HL-60 (cell line): ENCODE data around the gene SORBS2.
"Not testable (repeated sequence)": the region's sequence is repeated elsewhere in the genome, so short reads cannot be mapped to it uniquely, and the experiment has no call there.

Experiments
- DNase-seq, 2 experiments: peaks; one replicate each; pipeline ENCODE4 v3.0.0-alpha.2; 2010 to 2020; ENCODE audit warnings: low read depth in 1 of 2, low spot score in 1 of 2
- H3K27ac ChIP-seq: fragments of 250-450 bp; sonication (Bioruptor Pico); replicated peaks from 2 replicates; pipeline ENCODE4 v1.5.1; 2020; ENCODE audit warnings: mild to moderate bottlenecking, moderate library complexity
- H3K27me3 ChIP-seq: fragments of 250-450 bp; sonication (Bioruptor Pico); 2 replicates; pipeline ENCODE4 v1.5.1; 2021; ENCODE audit warnings: mild to moderate bottlenecking, moderate library complexity; ENCODE audit not compliant: insufficient read depth, poor library complexity, severe bottlenecking
- H3K4me3 ChIP-seq: replicated peaks from 2 replicates; pipeline ENCODE4 v1.5.1; 2011; ENCODE audit warnings: mild to moderate bottlenecking, control low read depth, low read length; ENCODE audit not compliant: insufficient read depth
- GABPA ChIP-seq: IDR thresholded peaks from 2 replicates; pipeline ENCODE4 v1.6.1; 2012; ENCODE audit warnings: low read depth
- POLR2AphosphoS5 ChIP-seq: IDR thresholded peaks from 2 replicates; pipeline ENCODE4 v1.6.1; 2012; ENCODE audit warnings: low read depth
- SPI1 ChIP-seq: IDR thresholded peaks from 2 replicates; pipeline ENCODE4 v1.6.1; 2012; ENCODE audit warnings: low read depth, mild to moderate bottlenecking, borderline replicate concordance
- long read RNA-seq: library from polyadenylated mRNA; unstranded; transcript quantifications from one replicate; pipeline ENCODE4 v2.0.0, GENCODE V29; 2020
- TF ChIP-seq, protein P1 (sequence below): IDR thresholded peaks from 2 replicates; pipeline ENCODE4 v1.6.1; 2012; ENCODE audit warnings: low read depth; ENCODE audit not compliant: insufficient replicate concordance
- TF ChIP-seq, protein P2 (sequence below): IDR thresholded peaks from one replicate; pipeline ENCODE4 v1.5.1; 2011; ENCODE audit warnings: low read length, control low read depth, inconsistent platforms; ENCODE audit not compliant: insufficient read depth

Gene SORBS2, protein sequence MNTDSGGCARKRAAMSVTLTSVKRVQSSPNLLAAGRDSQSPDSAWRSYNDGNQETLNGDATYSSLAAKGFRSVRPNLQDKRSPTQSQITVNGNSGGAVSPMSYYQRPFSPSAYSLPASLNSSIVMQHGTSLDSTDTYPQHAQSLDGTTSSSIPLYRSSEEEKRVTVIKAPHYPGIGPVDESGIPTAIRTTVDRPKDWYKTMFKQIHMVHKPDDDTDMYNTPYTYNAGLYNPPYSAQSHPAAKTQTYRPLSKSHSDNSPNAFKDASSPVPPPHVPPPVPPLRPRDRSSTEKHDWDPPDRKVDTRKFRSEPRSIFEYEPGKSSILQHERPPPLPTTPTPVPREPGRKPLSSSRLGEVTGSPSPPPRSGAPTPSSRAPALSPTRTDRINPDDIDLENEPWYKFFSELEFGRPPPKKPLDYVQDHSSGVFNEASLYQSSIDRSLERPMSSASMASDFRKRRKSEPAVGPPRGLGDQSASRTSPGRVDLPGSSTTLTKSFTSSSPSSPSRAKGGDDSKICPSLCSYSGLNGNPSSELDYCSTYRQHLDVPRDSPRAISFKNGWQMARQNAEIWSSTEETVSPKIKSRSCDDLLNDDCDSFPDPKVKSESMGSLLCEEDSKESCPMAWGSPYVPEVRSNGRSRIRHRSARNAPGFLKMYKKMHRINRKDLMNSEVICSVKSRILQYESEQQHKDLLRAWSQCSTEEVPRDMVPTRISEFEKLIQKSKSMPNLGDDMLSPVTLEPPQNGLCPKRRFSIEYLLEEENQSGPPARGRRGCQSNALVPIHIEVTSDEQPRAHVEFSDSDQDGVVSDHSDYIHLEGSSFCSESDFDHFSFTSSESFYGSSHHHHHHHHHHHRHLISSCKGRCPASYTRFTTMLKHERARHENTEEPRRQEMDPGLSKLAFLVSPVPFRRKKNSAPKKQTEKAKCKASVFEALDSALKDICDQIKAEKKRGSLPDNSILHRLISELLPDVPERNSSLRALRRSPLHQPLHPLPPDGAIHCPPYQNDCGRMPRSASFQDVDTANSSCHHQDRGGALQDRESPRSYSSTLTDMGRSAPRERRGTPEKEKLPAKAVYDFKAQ (N-terminal part only)
- long read RNA-seq, partial matches to known transcripts, result 0 of 1 reads
- long read RNA-seq, other reads (novel, unspliced or antisense), result 1 of 1 reads

DNA sequence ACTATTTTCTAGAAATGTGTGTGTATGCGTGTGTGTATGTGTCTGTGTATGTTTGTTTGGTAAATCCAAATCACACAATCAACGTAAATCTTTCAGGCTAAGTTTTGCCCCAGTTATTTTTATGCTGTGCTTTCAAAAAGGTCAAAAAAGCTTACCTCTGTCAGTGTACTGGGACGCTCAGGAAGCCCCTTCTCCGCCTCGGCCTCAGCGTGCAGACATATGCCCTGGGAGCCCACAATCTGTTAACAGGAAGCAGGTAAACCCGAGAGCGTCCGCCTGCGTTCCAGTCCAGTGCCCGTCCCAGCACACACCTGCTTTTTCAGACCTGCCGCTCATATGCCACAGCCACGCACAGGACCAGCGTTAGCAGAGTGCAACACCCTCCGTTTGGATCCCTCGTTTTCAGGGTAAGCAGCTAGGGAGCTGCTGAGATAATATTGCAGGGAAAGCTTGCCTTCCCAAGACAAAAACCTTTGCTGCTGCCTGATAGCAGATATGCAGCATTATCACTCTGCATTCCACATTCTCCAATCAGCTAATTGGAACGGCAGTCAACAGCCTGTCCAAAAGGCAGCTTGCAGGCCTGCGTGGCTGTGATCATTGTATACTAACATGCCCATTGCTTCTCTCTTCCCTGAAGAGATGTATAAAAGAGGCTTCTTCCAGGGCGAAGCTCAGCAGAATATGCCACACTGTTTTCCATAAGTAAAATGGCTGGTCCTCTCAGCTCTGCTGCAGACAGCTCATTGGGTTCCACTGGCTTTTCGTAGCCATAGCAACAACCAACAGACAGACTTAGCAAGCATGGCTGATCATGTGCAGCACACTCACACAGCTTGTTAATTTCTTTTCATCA, at the start of gene SORBS2:
SORBS2 (minus strand) TSS at position 686 of the 856 bp plus-strand sequence. CDS start 121,623 bp downstream, outside the sequence.
- TF ChIP-seq POLR2AphosphoS5 (no peak), GABPA (no peak), SPI1 (no peak)
- TF ChIP-seq, protein P1, sequence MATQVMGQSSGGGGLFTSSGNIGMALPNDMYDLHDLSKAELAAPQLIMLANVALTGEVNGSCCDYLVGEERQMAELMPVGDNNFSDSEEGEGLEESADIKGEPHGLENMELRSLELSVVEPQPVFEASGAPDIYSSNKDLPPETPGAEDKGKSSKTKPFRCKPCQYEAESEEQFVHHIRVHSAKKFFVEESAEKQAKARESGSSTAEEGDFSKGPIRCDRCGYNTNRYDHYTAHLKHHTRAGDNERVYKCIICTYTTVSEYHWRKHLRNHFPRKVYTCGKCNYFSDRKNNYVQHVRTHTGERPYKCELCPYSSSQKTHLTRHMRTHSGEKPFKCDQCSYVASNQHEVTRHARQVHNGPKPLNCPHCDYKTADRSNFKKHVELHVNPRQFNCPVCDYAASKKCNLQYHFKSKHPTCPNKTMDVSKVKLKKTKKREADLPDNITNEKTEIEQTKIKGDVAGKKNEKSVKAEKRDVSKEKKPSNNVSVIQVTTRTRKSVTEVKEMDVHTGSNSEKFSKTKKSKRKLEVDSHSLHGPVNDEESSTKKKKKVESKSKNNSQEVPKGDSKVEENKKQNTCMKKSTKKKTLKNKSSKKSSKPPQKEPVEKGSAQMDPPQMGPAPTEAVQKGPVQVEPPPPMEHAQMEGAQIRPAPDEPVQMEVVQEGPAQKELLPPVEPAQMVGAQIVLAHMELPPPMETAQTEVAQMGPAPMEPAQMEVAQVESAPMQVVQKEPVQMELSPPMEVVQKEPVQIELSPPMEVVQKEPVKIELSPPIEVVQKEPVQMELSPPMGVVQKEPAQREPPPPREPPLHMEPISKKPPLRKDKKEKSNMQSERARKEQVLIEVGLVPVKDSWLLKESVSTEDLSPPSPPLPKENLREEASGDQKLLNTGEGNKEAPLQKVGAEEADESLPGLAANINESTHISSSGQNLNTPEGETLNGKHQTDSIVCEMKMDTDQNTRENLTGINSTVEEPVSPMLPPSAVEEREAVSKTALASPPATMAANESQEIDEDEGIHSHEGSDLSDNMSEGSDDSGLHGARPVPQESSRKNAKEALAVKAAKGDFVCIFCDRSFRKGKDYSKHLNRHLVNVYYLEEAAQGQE, result no peak
- TF ChIP-seq, protein P2, sequence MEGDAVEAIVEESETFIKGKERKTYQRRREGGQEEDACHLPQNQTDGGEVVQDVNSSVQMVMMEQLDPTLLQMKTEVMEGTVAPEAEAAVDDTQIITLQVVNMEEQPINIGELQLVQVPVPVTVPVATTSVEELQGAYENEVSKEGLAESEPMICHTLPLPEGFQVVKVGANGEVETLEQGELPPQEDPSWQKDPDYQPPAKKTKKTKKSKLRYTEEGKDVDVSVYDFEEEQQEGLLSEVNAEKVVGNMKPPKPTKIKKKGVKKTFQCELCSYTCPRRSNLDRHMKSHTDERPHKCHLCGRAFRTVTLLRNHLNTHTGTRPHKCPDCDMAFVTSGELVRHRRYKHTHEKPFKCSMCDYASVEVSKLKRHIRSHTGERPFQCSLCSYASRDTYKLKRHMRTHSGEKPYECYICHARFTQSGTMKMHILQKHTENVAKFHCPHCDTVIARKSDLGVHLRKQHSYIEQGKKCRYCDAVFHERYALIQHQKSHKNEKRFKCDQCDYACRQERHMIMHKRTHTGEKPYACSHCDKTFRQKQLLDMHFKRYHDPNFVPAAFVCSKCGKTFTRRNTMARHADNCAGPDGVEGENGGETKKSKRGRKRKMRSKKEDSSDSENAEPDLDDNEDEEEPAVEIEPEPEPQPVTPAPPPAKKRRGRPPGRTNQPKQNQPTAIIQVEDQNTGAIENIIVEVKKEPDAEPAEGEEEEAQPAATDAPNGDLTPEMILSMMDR, result no peak
- Histone ChIP-seq H3K4me3 (no peak within 1 kb of the TSS), H3K27ac (no peak within 1 kb of the TSS), H3K27me3 (peaks cover 15% of the 10 kb centered on the region)
- DNase-seq, result no peak

DNA sequence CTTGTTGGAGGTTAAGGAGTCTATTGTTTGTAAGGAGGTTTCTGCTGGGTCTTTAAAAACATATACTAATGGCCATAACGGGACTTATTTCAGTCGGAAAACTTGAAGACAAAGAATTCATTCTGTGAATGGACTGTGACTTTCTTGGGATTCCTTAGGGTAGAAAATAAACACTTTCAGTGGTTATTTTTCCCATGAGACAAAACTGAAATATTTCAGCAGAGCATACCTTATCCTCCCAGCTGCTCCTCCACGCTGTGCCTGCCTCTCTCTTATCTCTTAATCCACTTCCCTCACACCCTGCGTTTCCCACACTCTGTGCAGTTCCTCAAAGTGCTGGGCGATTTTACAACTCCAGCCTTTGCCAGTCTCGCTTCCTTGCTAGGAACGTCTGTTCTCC, 47.1 kb upstream of the SORBS2 start:
- peak in 1 of 2 experiments; percentile 6 for DNase-seq
- Histone ChIP-seq H3K4me3 (no peak overlapping the region), H3K27me3 (no peaks in the 10 kb centered on the region), H3K27ac (no peak overlapping the region)
- peak; percentile 62; the same call in 1 of the 2 replicates for TF ChIP-seq SPI1
- TF ChIP-seq, protein P1, result no peak

DNA sequence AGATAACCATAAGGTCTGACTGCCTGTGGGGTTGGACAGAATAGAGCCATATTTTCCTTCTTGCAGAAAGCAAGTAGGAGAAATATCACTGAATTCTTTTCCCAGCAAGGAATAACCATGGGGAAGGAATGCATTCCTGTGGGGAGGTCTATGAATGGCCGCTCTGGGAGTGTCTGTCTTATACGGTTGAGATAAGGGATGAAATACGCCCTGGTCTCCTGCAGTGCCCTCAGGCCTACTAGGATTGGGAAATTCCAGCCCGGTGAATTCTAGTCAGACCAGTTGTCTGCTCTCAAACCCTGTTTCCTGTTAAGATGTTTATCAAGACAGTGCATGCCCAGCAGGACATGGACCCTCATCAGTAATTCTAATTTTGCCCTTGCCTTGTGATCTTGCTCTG, 45.6 kb upstream of the SORBS2 start:
- DNase-seq, H3K27me3 ChIP-seq, H3K4me3 ChIP-seq, H3K27ac ChIP-seq: not testable (repeated sequence)

DNA sequence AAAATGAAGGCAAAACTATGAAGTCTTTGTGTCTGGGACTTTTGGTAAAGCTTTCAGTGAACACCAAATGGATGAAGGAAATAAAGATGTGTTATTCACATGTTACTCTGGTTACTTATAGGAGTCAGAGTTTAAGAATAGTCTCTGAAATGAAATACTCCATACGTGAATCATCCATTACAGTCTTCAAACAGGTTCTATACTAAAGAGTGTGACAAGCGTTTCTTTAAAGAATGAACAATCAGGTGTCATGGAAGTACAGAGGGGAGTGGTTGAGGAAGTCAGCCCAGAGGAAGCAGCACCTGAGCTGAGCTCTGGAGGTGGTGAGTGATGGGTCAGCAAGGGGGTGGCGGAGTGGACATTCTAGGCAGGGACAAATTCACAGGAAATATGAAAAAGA, 41.8 kb upstream of the SORBS2 start:
- DNase-seq, result no peak
- TF ChIP-seq, protein P2, result no peak
- TF ChIP-seq SPI1 (no peak), POLR2AphosphoS5 (no peak), GABPA (no peak)
- TF ChIP-seq, protein P1, result no peak
- Histone ChIP-seq H3K27me3 (no peaks in the 10 kb centered on the region), H3K4me3 (no peak overlapping the region), H3K27ac (no peak overlapping the region)
